Vagina (tissue), 2 donors: ENCODE measurements around the gene LAMTOR3. TPM values are rescaled to one million over a fixed set of nuclear protein-coding genes. Genes with fewer than 3 reads are reported as not detected.

Source experiments
- DNase-seq, 2 donors: peaks; one replicate each; pipeline ENCODE4 v3.0.0-alpha.2; 2017; ENCODE audit errors: extremely low spot score in 2 of 2
- H3K27ac ChIP-seq: fragments of 200-600 bp; sonication (generic); one replicate; pipeline ENCODE4 v1.5.1; 2019
- H3K27me3 ChIP-seq: fragments of 200-600 bp; sonication (generic); one replicate; pipeline ENCODE4 v1.5.1; 2019
- H3K36me3 ChIP-seq, 2 donors: fragments of 200-600 bp; sonication (generic); one replicate each; pipeline ENCODE4 v1.5.1; 2017 to 2019
- H3K4me1 ChIP-seq: fragments of 200-600 bp; sonication (generic); one replicate; pipeline ENCODE4 v1.5.1; 2019
- H3K4me3 ChIP-seq, 2 donors: fragments of 200-600 bp; sonication (generic); 1 replicate in 1 of 2; 2 replicates in 1 of 2; pipeline ENCODE4 v1.5.1; 2016 to 2019
- H3K9me3 ChIP-seq: fragments of 200-600 bp; sonication (generic); one replicate; pipeline ENCODE4 v1.5.1; 2019
- POLR2A ChIP-seq, 2 donors: fragments of 450-650 bp; IDR thresholded peaks; one replicate each; pipeline ENCODE4 v1.6.1; 2017; ENCODE audit warnings: antibody characterized with exemption in 2 of 2, mild to moderate bottlenecking in 2 of 2, moderate library complexity in 2 of 2
- POLR2AphosphoS5 ChIP-seq, 2 donors: sonication (generic); formaldehyde crosslinking; IDR thresholded peaks; one replicate each; pipeline ENCODE4 v1.9.0; 2017; ENCODE audit warnings: antibody characterized with exemption in 2 of 2, mild to moderate bottlenecking in 2 of 2, low read depth in 1 of 2; ENCODE audit not compliant: insufficient read depth in 1 of 2
- intact Hi-C: fragments of 100-400 bp; cut with DNase I; formaldehyde crosslinking; loops from one replicate; pipeline ENCODE4 v1.15.1; 2023
- total RNA-seq: library from RNA; depleted of rRNA; stranded (reverse); fragments of >200 nt; gene quantifications from one replicate; pipeline ENCODE4 v1.2.3, GENCODE V29; 2016
- TF ChIP-seq, protein P1 (sequence below), 3 experiments: fragments of 450-650 bp in 2 of 3; fragments of 200-600 bp in 1 of 3; sonication (generic) in 1 of 3; IDR thresholded peaks; one replicate each; pipeline ENCODE4 v1.5.1; 2017 to 2019; ENCODE audit warnings: antibody characterized with exemption in 3 of 3, mild to moderate bottlenecking in 2 of 3, moderate library complexity in 2 of 3

Gene LAMTOR3
- total RNA-seq, 1 donor from 2014 or later = 46.2 TPM

DNA sequence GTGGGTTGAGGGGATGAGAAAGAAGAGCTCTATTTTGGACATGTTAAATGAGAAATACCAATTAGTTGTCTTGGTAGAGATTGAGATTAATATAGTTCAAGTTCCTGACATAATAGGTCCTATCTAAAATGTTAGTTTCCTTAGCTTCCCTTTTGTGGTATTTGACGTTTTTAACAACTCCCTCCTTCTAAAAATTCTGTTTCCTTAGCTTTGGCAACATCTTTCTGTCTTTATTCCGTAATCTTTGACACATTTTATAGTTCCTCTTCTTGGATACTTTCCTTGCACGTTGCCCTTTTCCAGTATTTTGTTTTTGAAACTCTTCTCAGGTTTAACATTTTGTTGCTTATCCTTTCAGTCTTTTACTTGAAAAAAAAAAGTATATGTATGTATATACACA lies 36.9 kb downstream of the LAMTOR3 start:
- DNase-seq = no peak
- no peaks in the 10 kb centered on the region for H3K4me1 ChIP-seq
- no peaks in the 10 kb centered on the region for H3K27me3 ChIP-seq
- H3K27ac ChIP-seq = no peak overlapping the region
- H3K9me3 ChIP-seq = no peaks in the 10 kb centered on the region
- TF ChIP-seq POLR2AphosphoS5 (IDR thresholded peaks at IDR 0.05; ENCODE audit: insufficient read depth in 1 of 2, low read depth in 1 of 2) = no peak
- no peak for TF ChIP-seq POLR2A (IDR thresholded peaks at IDR 0.05)
- TF ChIP-seq, protein P1, sequence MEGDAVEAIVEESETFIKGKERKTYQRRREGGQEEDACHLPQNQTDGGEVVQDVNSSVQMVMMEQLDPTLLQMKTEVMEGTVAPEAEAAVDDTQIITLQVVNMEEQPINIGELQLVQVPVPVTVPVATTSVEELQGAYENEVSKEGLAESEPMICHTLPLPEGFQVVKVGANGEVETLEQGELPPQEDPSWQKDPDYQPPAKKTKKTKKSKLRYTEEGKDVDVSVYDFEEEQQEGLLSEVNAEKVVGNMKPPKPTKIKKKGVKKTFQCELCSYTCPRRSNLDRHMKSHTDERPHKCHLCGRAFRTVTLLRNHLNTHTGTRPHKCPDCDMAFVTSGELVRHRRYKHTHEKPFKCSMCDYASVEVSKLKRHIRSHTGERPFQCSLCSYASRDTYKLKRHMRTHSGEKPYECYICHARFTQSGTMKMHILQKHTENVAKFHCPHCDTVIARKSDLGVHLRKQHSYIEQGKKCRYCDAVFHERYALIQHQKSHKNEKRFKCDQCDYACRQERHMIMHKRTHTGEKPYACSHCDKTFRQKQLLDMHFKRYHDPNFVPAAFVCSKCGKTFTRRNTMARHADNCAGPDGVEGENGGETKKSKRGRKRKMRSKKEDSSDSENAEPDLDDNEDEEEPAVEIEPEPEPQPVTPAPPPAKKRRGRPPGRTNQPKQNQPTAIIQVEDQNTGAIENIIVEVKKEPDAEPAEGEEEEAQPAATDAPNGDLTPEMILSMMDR (IDR thresholded peaks at IDR 0.05) = no peak
- no peaks in the 10 kb centered on the region for H3K36me3 ChIP-seq
- H3K4me3 ChIP-seq = no peak overlapping the region
- intact Hi-C loops = no loop called here

DNA sequence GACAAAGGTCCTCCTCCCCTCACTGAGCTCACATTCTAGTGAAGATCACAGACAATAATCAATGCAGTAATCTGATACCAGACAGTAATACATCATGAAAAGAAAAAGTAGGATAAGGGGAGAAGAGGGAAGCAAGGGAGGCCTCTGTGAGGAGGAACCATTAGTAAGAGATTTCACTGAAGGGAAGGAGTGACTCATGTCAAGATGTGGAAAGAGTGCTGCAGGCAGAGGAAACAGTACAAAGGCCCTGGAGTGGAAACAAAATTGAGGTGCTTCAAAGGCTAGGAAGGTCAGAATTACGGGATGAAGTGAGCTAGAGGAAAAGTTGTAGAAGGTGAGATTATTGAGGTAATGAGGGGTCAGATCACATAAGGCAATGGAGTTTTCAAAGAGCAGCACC lies 38.1 kb downstream of the LAMTOR3 start:
- TF ChIP-seq POLR2AphosphoS5 (IDR thresholded peaks at IDR 0.05; ENCODE audit: insufficient read depth in 1 of 2, low read depth in 1 of 2) (no peak), POLR2A (IDR thresholded peaks at IDR 0.05) (no peak)
- TF ChIP-seq, protein P1 (IDR thresholded peaks at IDR 0.05) = no peak
- H3K27ac ChIP-seq = no peak overlapping the region

DNA sequence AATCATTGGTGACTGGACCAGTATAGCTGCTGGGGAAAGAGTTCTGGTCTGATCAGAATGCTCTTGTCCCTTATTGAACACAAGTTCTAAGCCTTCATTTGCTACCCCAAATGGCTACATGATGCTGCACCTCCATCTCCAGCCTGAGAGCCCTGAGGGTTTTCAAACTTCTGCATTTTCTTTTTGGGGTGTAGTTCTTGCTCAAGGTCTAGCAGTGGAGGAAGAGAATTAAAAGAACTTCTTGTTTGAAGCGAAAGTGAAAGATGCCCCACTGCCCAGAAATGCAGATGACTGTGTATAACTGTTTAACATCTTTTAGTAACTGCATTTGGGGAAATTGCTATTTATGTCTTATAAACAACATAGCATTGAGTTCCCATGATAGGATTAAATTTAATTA lies 38.5 kb downstream of the LAMTOR3 start:
- Histone ChIP-seq H3K36me3 (no peaks in the 10 kb centered on the region), H3K4me1 (no peaks in the 10 kb centered on the region), H3K9me3 (no peaks in the 10 kb centered on the region), H3K27me3 (no peaks in the 10 kb centered on the region), H3K27ac (no peak overlapping the region), H3K4me3 (no peak overlapping the region)
- DNase-seq = no peak
- intact Hi-C loops = no loop called here
- TF ChIP-seq POLR2A (IDR thresholded peaks at IDR 0.05) = no peak
- no peak for TF ChIP-seq POLR2AphosphoS5 (IDR thresholded peaks at IDR 0.05; ENCODE audit: insufficient read depth in 1 of 2, low read depth in 1 of 2)
- TF ChIP-seq, protein P1 (IDR thresholded peaks at IDR 0.05) = no peak

More for the DNA sequence above, 38.1 kb downstream of the LAMTOR3 start:
- no peaks in the 10 kb centered on the region for H3K27me3 ChIP-seq
- H3K36me3 ChIP-seq = no peaks in the 10 kb centered on the region
- no peak overlapping the region for H3K4me3 ChIP-seq
- H3K4me1 ChIP-seq = no peaks in the 10 kb centered on the region
- no peak for DNase-seq
- intact Hi-C loops = no loop called here
- no peaks in the 10 kb centered on the region for H3K9me3 ChIP-seq

DNA sequence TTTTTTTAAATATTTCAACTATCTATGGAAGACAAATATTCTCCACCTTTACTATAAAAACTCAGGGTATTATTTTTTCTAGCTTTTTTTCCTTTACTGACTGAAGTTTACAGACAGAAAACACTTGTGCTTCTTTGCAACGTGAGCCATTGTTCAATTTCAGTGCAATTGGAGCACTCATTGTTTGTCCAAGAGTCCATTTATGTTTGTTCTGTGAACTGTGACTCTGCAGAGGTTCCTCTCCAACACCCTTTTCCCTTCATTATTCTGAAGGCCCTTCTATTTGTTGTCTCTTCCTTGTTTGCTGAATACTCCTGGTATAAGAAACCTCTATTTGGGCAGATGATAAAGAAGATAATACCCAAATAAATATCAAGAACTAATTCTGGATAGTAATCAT lies 40.2 kb downstream of the LAMTOR3 start:
- intact Hi-C loops = no loop called here
- Histone ChIP-seq H3K27ac (no peak overlapping the region), H3K36me3 (no peaks in the 10 kb centered on the region), H3K27me3 (no peaks in the 10 kb centered on the region), H3K4me3 (no peak overlapping the region), H3K4me1 (no peaks in the 10 kb centered on the region), H3K9me3 (no peaks in the 10 kb centered on the region)
- TF ChIP-seq POLR2AphosphoS5 (IDR thresholded peaks at IDR 0.05; ENCODE audit: insufficient read depth in 1 of 2, low read depth in 1 of 2) (no peak), POLR2A (IDR thresholded peaks at IDR 0.05) (no peak)
- TF ChIP-seq, protein P1 (IDR thresholded peaks at IDR 0.05) = no peak
- DNase-seq = no peak

DNA sequence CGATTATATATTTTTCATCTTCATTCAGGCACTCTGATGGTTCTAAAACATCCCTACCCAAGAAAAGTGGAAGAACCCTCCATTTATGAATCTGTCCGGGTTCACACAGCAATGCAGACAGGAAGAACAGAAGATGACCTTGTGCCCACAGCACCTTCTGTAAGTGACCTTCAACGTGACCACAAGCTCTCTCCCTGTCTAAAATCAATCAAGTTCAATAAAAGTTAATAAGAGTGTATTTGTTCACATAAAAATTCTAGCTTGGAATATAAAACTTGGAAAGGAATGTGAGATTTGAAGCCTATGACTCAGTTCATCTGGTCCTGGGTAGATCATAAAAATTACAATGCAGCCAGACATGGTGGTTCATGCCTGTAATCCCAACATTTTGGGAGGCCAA lies 41.0 kb downstream of the LAMTOR3 start:
- Histone ChIP-seq H3K4me1 (no peaks in the 10 kb centered on the region), H3K9me3 (no peaks in the 10 kb centered on the region), H3K27ac (no peak overlapping the region), H3K4me3 (no peak overlapping the region), H3K27me3 (no peaks in the 10 kb centered on the region), H3K36me3 (no peaks in the 10 kb centered on the region)
- intact Hi-C loops = no loop called here
- DNase-seq = no peak
- TF ChIP-seq, protein P1 (IDR thresholded peaks at IDR 0.05) = no peak
- TF ChIP-seq POLR2A (IDR thresholded peaks at IDR 0.05) (no peak), POLR2AphosphoS5 (IDR thresholded peaks at IDR 0.05; ENCODE audit: insufficient read depth in 1 of 2, low read depth in 1 of 2) (no peak)
